OCI-LY3 (cell line): ENCODE measurements around the gene GCNT2.
"Not testable (repeated sequence)": the region's sequence is repeated elsewhere in the genome, so short reads cannot be mapped to it uniquely, and the experiment has no call there.

Experiments used
- EZH2phosphoT487 ChIP-seq: fragments of 200-600 bp; shearing (Covaris generic); IDR thresholded peaks from 2 replicates; pipeline ENCODE4 v1.6.1; 2018; ENCODE audit warnings: antibody characterized with exemption, mixed run types, low read depth
- TF ChIP-seq, protein P1 (sequence below): fragments of 200-600, 300-600 bp; sonication (generic); IDR thresholded peaks from 2 replicates; pipeline ENCODE4 v1.5.1; 2014; ENCODE audit warnings: antibody characterized with exemption, low read length, low read depth

DNA sequence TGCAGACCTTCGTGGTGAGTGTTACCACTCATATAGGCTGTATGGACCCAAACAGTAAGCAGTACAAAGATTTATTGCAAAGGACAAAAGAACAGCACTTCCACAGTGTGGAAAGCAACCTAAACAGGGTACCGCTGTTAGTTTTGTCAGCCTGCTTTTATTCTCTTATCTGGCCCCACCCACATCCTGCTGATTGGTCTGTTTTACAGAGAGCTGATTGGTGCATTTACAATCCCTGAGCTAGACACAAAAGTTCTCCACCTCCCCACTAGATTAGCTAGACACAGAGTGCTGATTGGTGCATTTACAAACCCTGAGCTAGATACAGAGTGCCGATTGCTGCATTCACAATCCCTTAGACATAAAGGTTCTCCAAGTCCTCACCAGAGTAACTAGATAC, 95.1 kb downstream of the GCNT2 start:
- TF ChIP-seq, protein P1, sequence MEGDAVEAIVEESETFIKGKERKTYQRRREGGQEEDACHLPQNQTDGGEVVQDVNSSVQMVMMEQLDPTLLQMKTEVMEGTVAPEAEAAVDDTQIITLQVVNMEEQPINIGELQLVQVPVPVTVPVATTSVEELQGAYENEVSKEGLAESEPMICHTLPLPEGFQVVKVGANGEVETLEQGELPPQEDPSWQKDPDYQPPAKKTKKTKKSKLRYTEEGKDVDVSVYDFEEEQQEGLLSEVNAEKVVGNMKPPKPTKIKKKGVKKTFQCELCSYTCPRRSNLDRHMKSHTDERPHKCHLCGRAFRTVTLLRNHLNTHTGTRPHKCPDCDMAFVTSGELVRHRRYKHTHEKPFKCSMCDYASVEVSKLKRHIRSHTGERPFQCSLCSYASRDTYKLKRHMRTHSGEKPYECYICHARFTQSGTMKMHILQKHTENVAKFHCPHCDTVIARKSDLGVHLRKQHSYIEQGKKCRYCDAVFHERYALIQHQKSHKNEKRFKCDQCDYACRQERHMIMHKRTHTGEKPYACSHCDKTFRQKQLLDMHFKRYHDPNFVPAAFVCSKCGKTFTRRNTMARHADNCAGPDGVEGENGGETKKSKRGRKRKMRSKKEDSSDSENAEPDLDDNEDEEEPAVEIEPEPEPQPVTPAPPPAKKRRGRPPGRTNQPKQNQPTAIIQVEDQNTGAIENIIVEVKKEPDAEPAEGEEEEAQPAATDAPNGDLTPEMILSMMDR: not testable (repeated sequence)
- TF ChIP-seq EZH2phosphoT487: not testable (repeated sequence)
